HG02798 (cell line): ENCODE measurements around the gene NOTCH2.

Source experiments
- ATAC-seq: cut with Tn5 transposase; IDR thresholded peaks from one replicate; pipeline ENCODE4 v1.9.1; 2021; ENCODE audit warnings: mild to moderate bottlenecking; ENCODE audit not compliant: unreplicated experiment, poor library complexity

Gene NOTCH2

GRCh38 chr1:119952496-119952895 lies 117.0 kb downstream of the NOTCH2 start:
- ATAC-seq: no peak

GRCh38 chr1:119948342-119949214 lies 120.9 kb downstream of the NOTCH2 start:
- peak; percentile 78 for ATAC-seq

- no peak for ATAC-seq
Observed at GRCh38 chr1:119947468-119947867, 122.0 kb downstream of the NOTCH2 start.

- no peak for ATAC-seq
Observed at GRCh38 chr1:119946724-119947123, 122.7 kb downstream of the NOTCH2 start.

- no peak for ATAC-seq
Observed at GRCh38 chr1:119943216-119943615, 126.2 kb downstream of the NOTCH2 start.

- ATAC-seq: no peak
Observed at GRCh38 chr1:119941392-119941791, 128.1 kb downstream of the NOTCH2 start.

- ATAC-seq: no peak
Observed at GRCh38 chr1:119940697-119941096, 128.8 kb downstream of the NOTCH2 start.

- no peak for ATAC-seq
Observed at GRCh38 chr1:119937198-119937597, 132.3 kb downstream of the NOTCH2 start.

- ATAC-seq: no peak
Observed at GRCh38 chr1:119935915-119936314, 133.5 kb downstream of the NOTCH2 start.

GRCh38 chr1:119935373-119935772 lies 134.1 kb downstream of the NOTCH2 start:
- ATAC-seq: no peak

- ATAC-seq: no peak
Observed at GRCh38 chr1:119933397-119933796, 136.1 kb downstream of the NOTCH2 start.

- ATAC-seq: no peak
Observed at GRCh38 chr1:119929643-119930315, 139.7 kb downstream of the NOTCH2 start.

- ATAC-seq: no peak
Observed at GRCh38 chr1:119926553-119926952, 142.9 kb downstream of the NOTCH2 start.

GRCh38 chr1:119924948-119925898 lies 144.2 kb downstream of the NOTCH2 start:
- ATAC-seq: no peak

- ATAC-seq: no peak
Observed at GRCh38 chr1:119920104-119920968, 149.1 kb downstream of the NOTCH2 start.

GRCh38 chr1:119919241-119919640 lies 150.2 kb downstream of the NOTCH2 start:
- no peak for ATAC-seq

GRCh38 chr1:119918301-119918700 lies 151.2 kb downstream of the NOTCH2 start:
- no peak for ATAC-seq

GRCh38 chr1:119917304-119918055 lies 152.0 kb downstream of the NOTCH2 start:
- ATAC-seq: no peak

- no peak for ATAC-seq
Observed at GRCh38 chr1:119915517-119915916, 153.9 kb downstream of the NOTCH2 start.
